DND-41 (cell line): ENCODE data around the gene PPDPF.

Source experiments
- ATAC-seq: fragments of 200-7000 bp; cut with Tn5 transposase; 3 replicates; pipeline ENCODE4 v1.9.1; 2021; ENCODE audit warnings: low read depth; ENCODE audit not compliant: insufficient read depth
- DNase-seq: peaks from one replicate; pipeline ENCODE4 v3.0.0-alpha.2; 2020
- H2AFZ ChIP-seq: 2 replicates; pipeline ENCODE4 v1.6.0; 2012; ENCODE audit warnings: low read depth, low read length
- H3K27ac ChIP-seq: 2 replicates; pipeline ENCODE4 v1.5.1; 2012; ENCODE audit warnings: low read length, inconsistent platforms
- H3K27me3 ChIP-seq: fragments of 200-600 bp; sonication (generic); 2 replicates; pipeline ENCODE4 v1.6.0; 2012; ENCODE audit warnings: low read length, mild to moderate bottlenecking, inconsistent platforms; ENCODE audit not compliant: insufficient read depth, poor library complexity
- H3K36me3 ChIP-seq: 2 replicates; pipeline ENCODE4 v1.5.1; 2012; ENCODE audit warnings: low read length, inconsistent platforms; ENCODE audit not compliant: insufficient read depth
- H3K4me1 ChIP-seq: 2 replicates; pipeline ENCODE4 v1.5.1; 2012; ENCODE audit warnings: mild to moderate bottlenecking, low read length; ENCODE audit not compliant: insufficient read depth
- H3K4me2 ChIP-seq: 2 replicates; pipeline ENCODE4 v1.6.0; 2012; ENCODE audit warnings: mild to moderate bottlenecking, moderate library complexity, low read length, inconsistent platforms; ENCODE audit not compliant: insufficient read depth
- H3K4me3 ChIP-seq, 2 experiments: fragments of 200-600 bp in 1 of 2; shearing (Covaris generic) in 1 of 2; 2 replicates each; pipeline ENCODE4 v1.5.1; 2012 to 2016; ENCODE audit warnings: inconsistent platforms in 2 of 2, low read length in 2 of 2, mild to moderate bottlenecking in 2 of 2, low read depth in 1 of 2, moderate library complexity in 1 of 2
- H3K79me2 ChIP-seq: 2 replicates; pipeline ENCODE4 v1.6.0; 2012; ENCODE audit warnings: low read length, inconsistent platforms; ENCODE audit not compliant: insufficient read depth
- H3K9ac ChIP-seq: 2 replicates; pipeline ENCODE4 v1.6.0; 2012; ENCODE audit warnings: low read depth, mild to moderate bottlenecking, inconsistent platforms, low read length, moderate library complexity
- H3K9me3 ChIP-seq: 2 replicates; pipeline ENCODE4 v1.5.1; 2012; ENCODE audit warnings: low read length, moderate library complexity, mild to moderate bottlenecking, inconsistent platforms; ENCODE audit not compliant: insufficient read depth, severe bottlenecking
- H4K20me1 ChIP-seq: 2 replicates; pipeline ENCODE4 v1.6.0; 2012; ENCODE audit warnings: low read length; ENCODE audit not compliant: insufficient read depth
- CTCF ChIP-seq: IDR thresholded peaks from 2 replicates; pipeline ENCODE4 v1.5.1; 2012; ENCODE audit warnings: borderline replicate concordance, low read length, moderate library complexity, mild to moderate bottlenecking; ENCODE audit not compliant: poor library complexity, severe bottlenecking; ENCODE audit errors: extremely low read depth
- EZH2 ChIP-seq: IDR thresholded peaks from 3 replicates; pipeline ENCODE4 v1.6.1; 2012; ENCODE audit warnings: borderline replicate concordance, low read depth, mild to moderate bottlenecking, moderate library complexity, low read length, inconsistent platforms; ENCODE audit not compliant: severe bottlenecking

The PPDPF gene

GRCh38 chr20:63518946-63519667 is 1.5 kb upstream of the PPDPF start:
- DNase-seq (no peak), ATAC-seq (no peak)
- Histone ChIP-seq H3K4me2 (peak overlapping the region; percentile 85), H3K4me1 (peaks cover 27% of the 10 kb centered on the region), H3K4me3 (peak overlapping the region in 1 of 2 experiments; percentile 82; a peak in 2 of 4 replicates), H3K79me2 (peaks cover 11% of the 10 kb centered on the region), H2AFZ (peak overlapping the region; percentile 90; the same call in 1 of the 2 replicates), H3K9me3 (peaks cover 5% of the 10 kb centered on the region), H3K27ac (no peak overlapping the region), H3K27me3 (peaks cover 5% of the 10 kb centered on the region), H4K20me1 (peaks cover 22% of the 10 kb centered on the region), H3K9ac (peak overlapping the region; percentile 83; the same call in 1 of the 2 replicates), H3K36me3 (peaks cover 25% of the 10 kb centered on the region)
- TF ChIP-seq EZH2 = no peak
- TF ChIP-seq CTCF = no peak

- Histone ChIP-seq H3K4me3 (peak overlapping the region; percentile 52 to 82), H3K79me2 (peaks cover 11% of the 10 kb centered on the region), H3K27ac (no peak overlapping the region; the same call in 1 of the 2 replicates), H4K20me1 (peaks cover 22% of the 10 kb centered on the region), H3K9me3 (peaks cover 5% of the 10 kb centered on the region), H3K36me3 (peaks cover 25% of the 10 kb centered on the region), H3K4me1 (peaks cover 27% of the 10 kb centered on the region), H3K9ac (peak overlapping the region; percentile 83), H2AFZ (peak overlapping the region; percentile 90), H3K27me3 (peaks cover 5% of the 10 kb centered on the region), H3K4me2 (peak overlapping the region; percentile 85)
- ATAC-seq (peak; percentile 59), DNase-seq (peak; percentile 71)
- TF ChIP-seq EZH2 = no peak
- TF ChIP-seq CTCF = peak; percentile 35
Observed at GRCh38 chr20:63519668-63520503, 679 bp upstream of the PPDPF start.

GRCh38 chr20:63520934-63521601 is 503 bp downstream of the PPDPF start:
- H3K27ac ChIP-seq = peak overlapping the region; percentile 82

More at GRCh38 chr20:63520934-63521601, 503 bp downstream of the PPDPF start:
- Histone ChIP-seq H3K4me1 (peaks cover 27% of the 10 kb centered on the region), H3K36me3 (peaks cover 25% of the 10 kb centered on the region), H3K9ac (peak overlapping the region; percentile 83), H3K4me3 (peak overlapping the region; percentile 52 to 82), H2AFZ (peak overlapping the region; percentile 73), H3K27me3 (peaks cover 5% of the 10 kb centered on the region), H3K9me3 (peaks cover 5% of the 10 kb centered on the region), H3K4me2 (peak overlapping the region; percentile 85), H3K79me2 (peaks cover 11% of the 10 kb centered on the region), H4K20me1 (peaks cover 22% of the 10 kb centered on the region)
- peak; percentile 72 for ATAC-seq
- DNase-seq = peak; percentile 75
- TF ChIP-seq CTCF (peak; percentile 29), EZH2 (no peak)
